A673 (cell line): ENCODE measurements around the gene MUC22. TPM values are rescaled to one million over a fixed set of nuclear protein-coding genes. Genes with fewer than 3 reads are reported as not detected.

Experiments used
- BruUV-seq: library from RNA; stranded (reverse); fragments of 400-500 nt; replicated peaks from 2 replicates; lab custom pipeline; 2021; lab: Mats Ljungman, UMichigan
- CTCF ChIA-PET: fragments of 300-600 bp; sonication (Branson Sonifier 250); formaldehyde crosslinking; loops from one replicate; lab custom pipeline; 2022; ENCODE audit warnings: antibody characterized with exemption; lab: Charles Lee
- POLR2A ChIA-PET: fragments of 300-600 bp; sonication (Branson Sonifier 250); formaldehyde crosslinking; loops from one replicate; lab custom pipeline; 2022; ENCODE audit warnings: antibody characterized with exemption; ENCODE audit not compliant: low non-redundant PET; lab: Charles Lee
- DNase-seq: peaks from one replicate; pipeline ENCODE4 v3.0.0-alpha.2; 2015; ENCODE audit warnings: low spot score
- H3K27ac ChIP-seq: fragments of 200-600 bp; sonication (generic); 2 replicates; pipeline ENCODE4 v1.5.1; 2016; ENCODE audit warnings: mixed run types, low read depth, mild to moderate bottlenecking, mixed read lengths, antibody characterized with exemption, low read length; ENCODE audit not compliant: poor library complexity, severe bottlenecking
- H3K27me3 ChIP-seq: fragments of 200-600 bp; sonication (generic); replicated peaks from 2 replicates; pipeline ENCODE4 v1.6.1; 2017; ENCODE audit warnings: mixed run types, low read depth, mild to moderate bottlenecking, mixed read lengths, antibody characterized with exemption, low read length; ENCODE audit not compliant: insufficient read depth, poor library complexity
- H3K36me3 ChIP-seq: fragments of 200-600 bp; sonication (generic); 2 replicates; pipeline ENCODE4 v1.6.1; 2016; ENCODE audit warnings: mixed run types, mild to moderate bottlenecking, mixed read lengths, antibody characterized with exemption, low read length; ENCODE audit not compliant: insufficient read depth, poor library complexity, severe bottlenecking
- H3K4me1 ChIP-seq: fragments of 200-600 bp; sonication (generic); 2 replicates; pipeline ENCODE4 v1.6.1; 2017; ENCODE audit warnings: mixed run types, mild to moderate bottlenecking, mixed read lengths, antibody characterized with exemption, low read length; ENCODE audit not compliant: insufficient read depth, poor library complexity, severe bottlenecking
- H3K4me3 ChIP-seq: fragments of 200-600 bp; sonication (generic); 2 replicates; pipeline ENCODE4 v1.5.1; 2016; ENCODE audit warnings: low read depth, mixed run types, mild to moderate bottlenecking, mixed read lengths, low read length; ENCODE audit not compliant: poor library complexity, severe bottlenecking
- H3K9me3 ChIP-seq: fragments of 200-600 bp; sonication (generic); 2 replicates; pipeline ENCODE4 v1.6.1; 2016; ENCODE audit warnings: mixed run types, low read depth, mild to moderate bottlenecking, mixed read lengths, antibody characterized with exemption, low read length; ENCODE audit not compliant: poor library complexity, severe bottlenecking
- CTCF ChIP-seq: fragments of 300-800, 200-600 bp; sonication (generic); conservative IDR thresholded peaks from 2 replicates; pipeline ENCODE4 v1.5.1; 2017; ENCODE audit warnings: low read depth, mild to moderate bottlenecking, antibody characterized with exemption, low read length, moderate library complexity, mixed read lengths
- EZH2 ChIP-seq: fragments of 200-600 bp; sonication (generic); IDR thresholded peaks from 2 replicates; pipeline ENCODE4 v1.6.1; 2017; ENCODE audit warnings: borderline replicate concordance, low read depth, mild to moderate bottlenecking, mixed read lengths, antibody characterized with exemption, low read length; ENCODE audit not compliant: poor library complexity, severe bottlenecking
- intact Hi-C: fragments of 100-400 bp; cut with micrococcal nuclease; formaldehyde crosslinking; loops from one replicate; pipeline ENCODE4 v1.10.0; 2022; ENCODE audit not compliant: unreplicated experiment
- total RNA-seq: library from RNA; stranded (reverse); gene quantifications from 2 replicates; pipeline ENCODE4 v1.2.3, GENCODE V29; 2021

The MUC22 gene
- total RNA-seq, 1 experiment from 2014 or later: not detected

- H3K4me1 ChIP-seq: no peaks in the 10 kb centered on the region
- BruUV-seq: no TSS peak
- intact Hi-C loops: no loop called here
- no peaks in the 10 kb centered on the region for H3K27me3 ChIP-seq
- no peak for DNase-seq
- no peak overlapping the region for H3K4me3 ChIP-seq
- ChIA-PET CTCF (no interaction called here), POLR2A (no interaction called here)
- TF ChIP-seq CTCF (no peak), EZH2 (no peak)
- H3K27ac ChIP-seq: no peak overlapping the region
- no peaks in the 10 kb centered on the region for H3K36me3 ChIP-seq
- H3K9me3 ChIP-seq: no peaks in the 10 kb centered on the region
Measured at GRCh38 chr6:31040801-31041200, 30.5 kb downstream of the MUC22 start.

DNA sequence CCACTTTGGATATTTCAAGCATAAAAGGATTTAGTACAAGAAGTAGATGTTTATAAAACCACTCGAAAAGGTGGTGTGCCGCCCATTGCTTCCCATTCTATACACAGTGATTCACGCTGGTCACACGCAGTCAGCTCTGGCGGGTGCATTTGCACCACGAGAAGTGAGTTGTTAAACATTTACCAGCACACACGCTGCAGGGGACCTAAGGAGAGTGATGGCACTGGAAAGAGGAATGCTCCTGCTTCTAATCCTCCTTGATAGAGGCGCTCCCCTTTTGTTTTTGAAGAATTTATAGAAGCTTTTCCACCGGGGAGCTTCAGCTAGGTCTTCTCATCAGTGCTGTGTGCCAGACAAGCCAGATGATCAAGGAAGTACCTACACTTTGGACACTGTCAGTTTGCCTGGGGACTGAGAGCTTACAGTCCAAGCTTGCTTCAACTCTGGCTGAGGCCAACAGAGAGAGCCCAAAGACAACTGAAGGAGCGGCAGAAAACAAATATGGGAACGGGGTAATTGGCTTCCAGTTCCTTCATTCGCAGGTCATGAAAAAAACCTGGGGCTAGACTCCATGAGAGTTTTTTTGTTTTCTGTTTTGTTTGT lies 31.2 kb downstream of the MUC22 start:
- ChIA-PET CTCF (no interaction called here), POLR2A (no interaction called here)
- no peaks in the 10 kb centered on the region for H3K27me3 ChIP-seq
- TF ChIP-seq EZH2 (no peak), CTCF (no peak)
- no TSS peak for BruUV-seq
- H3K27ac ChIP-seq: no peak overlapping the region
- no peaks in the 10 kb centered on the region for H3K36me3 ChIP-seq
- H3K9me3 ChIP-seq: no peaks in the 10 kb centered on the region
- no peak for DNase-seq
- no peak overlapping the region for H3K4me3 ChIP-seq
- H3K4me1 ChIP-seq: no peaks in the 10 kb centered on the region
- intact Hi-C loops: no loop called here

DNA sequence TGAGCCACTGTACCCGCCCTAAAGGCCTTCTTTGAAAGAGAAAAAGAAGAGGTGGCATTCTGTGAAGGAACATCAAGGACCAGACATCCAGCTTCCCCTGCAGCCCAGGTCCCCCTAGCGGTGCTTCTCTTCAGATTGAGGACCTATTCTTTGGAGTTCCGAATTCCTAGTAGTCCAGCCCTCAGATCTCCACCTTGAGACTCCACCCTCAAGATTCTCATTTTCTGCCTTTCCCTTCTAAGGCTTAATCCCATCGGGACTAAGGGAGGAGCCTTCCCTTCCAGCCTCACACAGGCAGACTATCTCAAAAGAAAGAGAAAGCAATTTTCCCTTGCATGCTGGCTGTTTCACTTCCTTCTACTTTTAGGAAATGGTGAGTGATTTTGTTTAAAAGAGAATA lies 32.5 kb downstream of the MUC22 start:
- peak; percentile 76 for TF ChIP-seq CTCF
- TF ChIP-seq EZH2: no peak
- no TSS peak for BruUV-seq
- no peaks in the 10 kb centered on the region for H3K36me3 ChIP-seq
- DNase-seq: peak; percentile 88
- CTCF ChIA-PET: interaction anchor here (0.6 to 1.2 kb wide), 6 partner anchors 9 to 214 kb away, joined by 3 to 11 read pairs (median 4); no protein-coding TSS in a partner anchor
- H3K4me3 ChIP-seq: no peak overlapping the region
- POLR2A ChIA-PET: no interaction called here
- intact Hi-C loops: loop anchor here (1.0 to 2.0 kb wide), 2 partner anchors 101 to 128 kb away; partner anchors contain the start of gene VARS2
- no peaks in the 10 kb centered on the region for H3K4me1 ChIP-seq
- H3K27ac ChIP-seq: no peak overlapping the region
- H3K27me3 ChIP-seq: no peaks in the 10 kb centered on the region
- no peaks in the 10 kb centered on the region for H3K9me3 ChIP-seq
